Neural progenitor cell (in vitro differentiated cells): ENCODE measurements around the gene NINJ2. TPM values are rescaled to one million over a fixed set of nuclear protein-coding genes. Genes with fewer than 3 reads are reported as not detected.

ENCODE experiments used
- DNase-seq: peaks from one replicate; pipeline ENCODE4 v3.0.0-alpha.2; 2016; ENCODE audit warnings: low spot score
- H2AFZ ChIP-seq: fragments of 200-600 bp; sonication (generic); replicated peaks from 2 replicates; pipeline ENCODE4 v1.6.1; 2016; ENCODE audit warnings: antibody characterized with exemption
- H3F3A ChIP-seq: fragments of 200-600 bp; sonication (generic); 2 replicates; pipeline ENCODE4 v1.6.1; 2016; ENCODE audit warnings: antibody characterized with exemption, low read depth
- H3K27ac ChIP-seq: fragments of 200-600 bp; sonication (generic); 2 replicates; pipeline ENCODE4 v1.5.1; 2016; ENCODE audit warnings: mild to moderate bottlenecking
- H3K27me3 ChIP-seq: fragments of 200-600 bp; sonication (generic); 2 replicates; pipeline ENCODE4 v1.6.1; 2016; ENCODE audit warnings: mild to moderate bottlenecking, moderate library complexity
- H3K36me3 ChIP-seq: fragments of 200-600 bp; sonication (generic); 2 replicates; pipeline ENCODE4 v1.5.1; 2016
- H3K4me1 ChIP-seq: fragments of 200-600 bp; sonication (generic); 2 replicates; pipeline ENCODE4 v1.6.1; 2016; ENCODE audit warnings: mixed run types
- H3K4me2 ChIP-seq: fragments of 200-600 bp; sonication (generic); 2 replicates; pipeline ENCODE4 v1.6.1; 2016
- H3K4me3 ChIP-seq: fragments of 200-600 bp; sonication (generic); 2 replicates; pipeline ENCODE4 v1.5.1; 2016
- H3K79me2 ChIP-seq: fragments of 200-600 bp; sonication (generic); 2 replicates; pipeline ENCODE4 v1.6.1; 2016; ENCODE audit warnings: low read depth
- H3K9ac ChIP-seq: fragments of 200-600 bp; sonication (generic); 2 replicates; pipeline ENCODE4 v1.6.1; 2016
- H3K9me3 ChIP-seq: fragments of 200-600 bp; sonication (generic); 2 replicates; pipeline ENCODE4 v1.5.1; 2016; ENCODE audit warnings: low read depth
- H4K20me1 ChIP-seq: fragments of 200-600 bp; sonication (generic); 2 replicates; pipeline ENCODE4 v1.6.1; 2016; ENCODE audit warnings: low read depth
- H3K27ac Mint-ChIP-seq: 3 replicates; pipeline ENCODE4 v1.8.0; 2021; ENCODE audit warnings: mixed read lengths
- H3K27me3 Mint-ChIP-seq: 2 replicates; pipeline ENCODE4 v1.8.0; 2022; ENCODE audit warnings: low read depth, mild to moderate bottlenecking, inconsistent platforms, moderate library complexity, mixed read lengths; ENCODE audit not compliant: insufficient read depth
- H3K36me3 Mint-ChIP-seq: 3 replicates; pipeline ENCODE4 v1.8.0; 2021; ENCODE audit warnings: mixed read lengths
- H3K4me1 Mint-ChIP-seq: 3 replicates; pipeline ENCODE4 v1.8.0; 2021; ENCODE audit warnings: mixed read lengths
- H3K4me3 Mint-ChIP-seq: 3 replicates; pipeline ENCODE4 v1.8.0; 2021; ENCODE audit warnings: mild to moderate bottlenecking, moderate library complexity, mixed read lengths
- H3K9me3 Mint-ChIP-seq: 3 replicates; pipeline ENCODE4 v1.8.0; 2020; ENCODE audit warnings: mixed read lengths
- CTCF ChIP-seq: fragments of 200-600 bp; sonication (generic); IDR thresholded peaks from 2 replicates; pipeline ENCODE4 v1.5.1; 2017; ENCODE audit warnings: antibody characterized with exemption, mild to moderate bottlenecking
- EZH2 ChIP-seq: fragments of 200-600 bp; sonication (generic); IDR thresholded peaks from 2 replicates; pipeline ENCODE4 v1.6.1; 2017; ENCODE audit warnings: antibody characterized with exemption, mild to moderate bottlenecking, moderate library complexity
- EZH2phosphoT487 ChIP-seq: fragments of 200-600 bp; sonication (generic); IDR thresholded peaks from 2 replicates; pipeline ENCODE4 v1.6.1; 2017; ENCODE audit warnings: antibody characterized with exemption
- total RNA-seq: library from RNA; depleted of rRNA; stranded (reverse); fragments of >200 nt; gene quantifications from 2 replicates; pipeline ENCODE4 v1.2.3, GENCODE V29; 2015; ENCODE audit warnings: low replicate concordance

NINJ2 gene
- total RNA-seq, 1 donor from 2014 or later: not detected

GRCh38 chr12:565161-565560, 98.1 kb downstream of the NINJ2 start:
- Histone ChIP-seq H2AFZ (no peak overlapping the region), H3K9ac (no peak overlapping the region), H4K20me1 (no peaks in the 10 kb centered on the region), H3F3A (no peaks in the 10 kb centered on the region), H3K9me3 (no peaks in the 10 kb centered on the region), H3K36me3 (no peaks in the 10 kb centered on the region), H3K4me2 (no peak overlapping the region), H3K4me3 (no peak overlapping the region), H3K27me3 (peaks cover 5% of the 10 kb centered on the region), H3K79me2 (no peaks in the 10 kb centered on the region), H3K27ac (no peak overlapping the region), H3K4me1 (peaks cover 5% of the 10 kb centered on the region)
- Mint-ChIP-seq H3K4me1 (peaks cover 6% of the 10 kb centered on the region), H3K27ac (peak overlapping the region; percentile 50), H3K36me3 (no peaks in the 10 kb centered on the region), H3K9me3 (no peaks in the 10 kb centered on the region), H3K4me3 (no peak overlapping the region), H3K27me3 (peaks cover 18% of the 10 kb centered on the region)
- no peak for DNase-seq
- no peak for TF ChIP-seq EZH2phosphoT487
- TF ChIP-seq EZH2: no peak
- no peak for TF ChIP-seq CTCF

GRCh38 chr12:563787-564298, 99.4 kb downstream of the NINJ2 start:
- no peaks in the 10 kb centered on the region for H3K9me3 ChIP-seq
- no peaks in the 10 kb centered on the region for H3F3A ChIP-seq
- no peak for TF ChIP-seq EZH2phosphoT487
- no peak for TF ChIP-seq CTCF
- TF ChIP-seq EZH2: no peak
- Mint-ChIP-seq H3K9me3 (no peaks in the 10 kb centered on the region), H3K4me3 (no peak overlapping the region), H3K36me3 (no peaks in the 10 kb centered on the region), H3K27ac (no peak overlapping the region), H3K27me3 (peaks cover 16% of the 10 kb centered on the region), H3K4me1 (peaks cover 13% of the 10 kb centered on the region)
- H3K9ac ChIP-seq: no peak overlapping the region
- H3K27me3 ChIP-seq: no peaks in the 10 kb centered on the region
- H4K20me1 ChIP-seq: no peaks in the 10 kb centered on the region
- H3K27ac ChIP-seq: no peak overlapping the region
- no peaks in the 10 kb centered on the region for H3K79me2 ChIP-seq
- H3K4me3 ChIP-seq: no peak overlapping the region
- no peaks in the 10 kb centered on the region for H3K36me3 ChIP-seq
- DNase-seq: no peak
- H2AFZ ChIP-seq: no peak overlapping the region
- H3K4me1 ChIP-seq: peaks cover 4% of the 10 kb centered on the region
- H3K4me2 ChIP-seq: no peak overlapping the region

GRCh38 chr12:563250-563781, 99.9 kb downstream of the NINJ2 start:
- H3K27ac Mint-ChIP-seq: no peak overlapping the region
- Histone ChIP-seq H3K4me3 (no peak overlapping the region), H4K20me1 (no peaks in the 10 kb centered on the region), H3K9me3 (no peaks in the 10 kb centered on the region), H3K9ac (no peak overlapping the region), H2AFZ (no peak overlapping the region), H3K36me3 (no peaks in the 10 kb centered on the region), H3F3A (no peaks in the 10 kb centered on the region), H3K4me2 (no peak overlapping the region), H3K79me2 (no peaks in the 10 kb centered on the region), H3K27me3 (no peaks in the 10 kb centered on the region), H3K4me1 (peaks cover 4% of the 10 kb centered on the region), H3K27ac (no peak overlapping the region)
- no peak overlapping the region for H3K4me3 Mint-ChIP-seq
- H3K4me1 Mint-ChIP-seq: peaks cover 15% of the 10 kb centered on the region
- no peak for TF ChIP-seq EZH2phosphoT487
- TF ChIP-seq CTCF: no peak
- TF ChIP-seq EZH2: no peak
- H3K9me3 Mint-ChIP-seq: no peaks in the 10 kb centered on the region
- DNase-seq: no peak
- no peaks in the 10 kb centered on the region for H3K36me3 Mint-ChIP-seq
- H3K27me3 Mint-ChIP-seq: peaks cover 16% of the 10 kb centered on the region
